Naive thymus-derived CD4-positive, alpha-beta T cell (primary cell): ENCODE results near the gene PDZD4. TPM values are rescaled to one million over a fixed set of nuclear protein-coding genes. Genes with fewer than 3 reads are reported as not detected.
A peak's percentile ranks its signal among the peaks of the same experiment; 100 is the strongest.

ENCODE experiments used
- ATAC-seq: fragments of 150-1000 bp; cut with Tn5 transposase; 2 replicates; pipeline ENCODE4 v1.10.0; 2021; ENCODE audit warnings: mild to moderate bottlenecking, moderate library complexity
- CTCF ChIA-PET: fragments of 350-600 bp; sonication (Branson Sonifier 250); formaldehyde crosslinking; loops from one replicate; lab custom pipeline; 2021; ENCODE audit warnings: antibody characterized with exemption; lab: Charles Lee
- POLR2A ChIA-PET: fragments of 350-600 bp; sonication (Branson Sonifier 250); formaldehyde crosslinking; loops from one replicate; lab custom pipeline; 2021; ENCODE audit warnings: antibody characterized with exemption, inconsistent platforms; lab: Charles Lee
- DNase-seq, 9 donors: peaks; one replicate each; pipeline versions ENCODE4 v3.0.0 to v3.0.0-alpha.2; 2020 to 2022; ENCODE audit warnings: mixed read lengths in 1 of 9
- H3K27ac ChIP-seq: one replicate; pipeline ENCODE4 v1.7.0; 2013; ENCODE audit warnings: mild to moderate bottlenecking, low read depth, low read length, moderate library complexity
- H3K27me3 ChIP-seq, 2 donors: one replicate each; pipeline ENCODE4 v1.7.0; 2013; ENCODE audit warnings: low read length in 2 of 2, mild to moderate bottlenecking in 2 of 2, moderate library complexity in 2 of 2; ENCODE audit not compliant: control insufficient read depth in 2 of 2, insufficient read depth in 2 of 2
- H3K36me3 ChIP-seq, 3 experiments: 1 replicate in 2 of 3; 2 replicates in 1 of 3; pipeline ENCODE4 v1.7.0; 2013; ENCODE audit warnings: low read length in 3 of 3, mild to moderate bottlenecking in 3 of 3, moderate library complexity in 1 of 3; ENCODE audit not compliant: insufficient read depth in 3 of 3, control insufficient read depth in 2 of 3
- H3K4me1 ChIP-seq, 2 donors: one replicate each; pipeline ENCODE4 v1.7.0; 2013; ENCODE audit warnings: low read length in 2 of 2, mild to moderate bottlenecking in 2 of 2, moderate library complexity in 1 of 2; ENCODE audit not compliant: control insufficient read depth in 2 of 2, insufficient read depth in 2 of 2
- H3K4me3 ChIP-seq: 2 replicates; pipeline ENCODE4 v1.7.0; 2013; ENCODE audit warnings: mild to moderate bottlenecking, low read length
- H3K9me3 ChIP-seq, 3 experiments: 1 replicate in 2 of 3; 2 replicates in 1 of 3; pipeline ENCODE4 v1.7.0; 2013; ENCODE audit warnings: low read length in 3 of 3; ENCODE audit not compliant: control insufficient read depth in 2 of 3
- H3K27ac Mint-ChIP-seq, 9 donors: one replicate each; pipeline ENCODE4 v1.8.0; 2020 to 2022; ENCODE audit warnings: mixed read lengths in 9 of 9, mild to moderate bottlenecking in 8 of 9, moderate library complexity in 5 of 9, inconsistent platforms in 2 of 9
- H3K27me3 Mint-ChIP-seq, 5 donors: one replicate each; pipeline ENCODE4 v1.8.0; 2021 to 2022; ENCODE audit warnings: mixed read lengths in 5 of 5, mild to moderate bottlenecking in 1 of 5
- H3K36me3 Mint-ChIP-seq, 5 donors: one replicate each; pipeline ENCODE4 v1.8.0; 2020 to 2022; ENCODE audit warnings: mixed read lengths in 5 of 5, mild to moderate bottlenecking in 3 of 5, inconsistent platforms in 1 of 5
- H3K4me1 Mint-ChIP-seq, 7 donors: one replicate each; pipeline ENCODE4 v1.8.0; 2020 to 2022; ENCODE audit warnings: mixed read lengths in 7 of 7, mild to moderate bottlenecking in 3 of 7, inconsistent platforms in 1 of 7
- H3K4me3 Mint-ChIP-seq, 10 donors: one replicate each; pipeline ENCODE4 v1.8.0; 2020 to 2022; ENCODE audit warnings: mild to moderate bottlenecking in 10 of 10, mixed read lengths in 10 of 10, moderate library complexity in 6 of 10, inconsistent platforms in 2 of 10
- H3K9me3 Mint-ChIP-seq, 11 donors: one replicate each; pipeline ENCODE4 v1.8.0; 2020 to 2022; ENCODE audit warnings: mixed read lengths in 11 of 11, mild to moderate bottlenecking in 4 of 11, inconsistent platforms in 1 of 11, moderate library complexity in 1 of 11
- intact Hi-C, 2 donors: fragments of 100-400 bp; cut with micrococcal nuclease; formaldehyde crosslinking; loops; one replicate each; pipeline ENCODE4 v1.15.1; 2023
- polyA plus RNA-seq, 2 donors: library from polyadenylated mRNA; unstranded; fragments of 300-500 nt; fragmentation: Illumina TruSeq; gene quantifications; one replicate each; pipeline ENCODE4 v1.2.3, GENCODE V29; 2021
- total RNA-seq, 6 experiments: library from RNA in 5 of 6; stranded (reverse) in 5 of 6; gene quantifications; 1 replicate in 5 of 6; 2 replicates in 1 of 6; pipeline ENCODE4 v1.2.3 and lab custom pipeline; 2021 to 2026

Gene PDZD4
- total and polyA plus RNA-seq, 7 experiments from 2014 or later: 0.07 to 29.0 (median 0.51) TPM

- DNase-seq (no peak), ATAC-seq (no peak)
- Histone ChIP-seq H3K36me3 (no peaks in the 10 kb centered on the region), H3K9me3 (no peaks in the 10 kb centered on the region), H3K4me1 (no peaks in the 10 kb centered on the region), H3K27me3 (no peaks in the 10 kb centered on the region), H3K4me3 (no peak overlapping the region), H3K27ac (no peak overlapping the region)
- Mint-ChIP-seq H3K27me3 (peaks cover 0 to 34% (median 7%) of the 10 kb centered on the region in 5 donors), H3K27ac (no peak overlapping the region), H3K9me3 (peaks cover 0 to 2% (median 0%) of the 10 kb centered on the region in 11 donors), H3K4me1 (no peaks in the 10 kb centered on the region), H3K4me3 (no peak overlapping the region), H3K36me3 (no peaks in the 10 kb centered on the region)
- CTCF ChIA-PET: no interaction called here
- POLR2A ChIA-PET: no interaction called here
- intact Hi-C loops: no loop called here
Measured at GRCh38 chrX:153845842-153846241, 15.5 kb upstream of the PDZD4 start.

GRCh38 chrX:153845195-153845594 is 14.9 kb upstream of the PDZD4 start:
- peaks cover 0 to 2% (median 0%) of the 10 kb centered on the region in 11 donors for H3K9me3 Mint-ChIP-seq
- intact Hi-C loops: no loop called here
- peaks cover 0 to 31% (median 7%) of the 10 kb centered on the region in 5 donors for H3K27me3 Mint-ChIP-seq
- H3K4me3 ChIP-seq: no peak overlapping the region
- H3K4me3 Mint-ChIP-seq: no peak overlapping the region
- H3K4me1 Mint-ChIP-seq: no peaks in the 10 kb centered on the region
- H3K36me3 Mint-ChIP-seq: no peaks in the 10 kb centered on the region
- no peaks in the 10 kb centered on the region for H3K27me3 ChIP-seq
- H3K4me1 ChIP-seq: no peaks in the 10 kb centered on the region
- H3K36me3 ChIP-seq: no peaks in the 10 kb centered on the region
- ChIA-PET CTCF (no interaction called here), POLR2A (no interaction called here)
- no peaks in the 10 kb centered on the region for H3K9me3 ChIP-seq
- H3K27ac Mint-ChIP-seq: no peak overlapping the region
- DNase-seq (no peak), ATAC-seq (no peak)
- no peak overlapping the region for H3K27ac ChIP-seq

- H3K36me3 ChIP-seq: no peaks in the 10 kb centered on the region
- H3K27ac ChIP-seq: no peak overlapping the region
- peaks cover 0 to 2% (median 0%) of the 10 kb centered on the region in 11 donors for H3K9me3 Mint-ChIP-seq
- no peak overlapping the region for H3K4me3 Mint-ChIP-seq
- intact Hi-C loops: no loop called here
- ChIA-PET CTCF (no interaction called here), POLR2A (no interaction called here)
- DNase-seq (no peak), ATAC-seq (no peak)
- H3K4me1 ChIP-seq: no peaks in the 10 kb centered on the region
- no peak overlapping the region for H3K4me3 ChIP-seq
- H3K4me1 Mint-ChIP-seq: no peaks in the 10 kb centered on the region
- no peaks in the 10 kb centered on the region for H3K36me3 Mint-ChIP-seq
- H3K27ac Mint-ChIP-seq: no peak overlapping the region
- no peaks in the 10 kb centered on the region for H3K9me3 ChIP-seq
- peaks cover 0 to 31% (median 7%) of the 10 kb centered on the region in 5 donors for H3K27me3 Mint-ChIP-seq
- no peaks in the 10 kb centered on the region for H3K27me3 ChIP-seq
Measured at GRCh38 chrX:153844509-153845082, 14.3 kb upstream of the PDZD4 start.

DNA sequence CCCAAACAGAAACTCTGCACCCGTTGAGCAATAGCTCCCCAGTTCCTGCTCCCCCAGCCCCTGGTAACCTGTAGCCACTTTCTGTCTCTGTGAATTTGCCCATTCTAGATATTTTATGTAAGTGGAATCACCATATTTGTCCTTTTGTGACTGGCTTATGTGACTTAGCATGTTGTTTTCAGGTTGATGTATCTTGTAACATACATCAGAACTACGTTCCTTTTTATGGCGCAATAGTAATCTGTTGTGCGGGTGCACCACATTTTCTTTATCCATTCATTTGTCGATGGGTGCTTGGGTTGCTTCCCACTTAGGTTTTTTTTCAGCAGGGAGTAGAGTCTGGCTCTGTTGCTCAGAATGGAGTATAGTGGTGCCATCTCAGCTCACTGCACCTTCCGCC is 6.6 kb upstream of the PDZD4 start:
- Mint-ChIP-seq H3K27ac (no peak overlapping the region), H3K4me3 (no peak overlapping the region), H3K4me1 (peaks cover 0 to 2% (median 0%) of the 10 kb centered on the region in 7 donors), H3K27me3 (peaks cover 0 to 35% (median 0%) of the 10 kb centered on the region in 5 donors), H3K9me3 (peaks cover 0 to 2% (median 0%) of the 10 kb centered on the region in 11 donors), H3K36me3 (no peaks in the 10 kb centered on the region)
- Histone ChIP-seq H3K9me3 (no peaks in the 10 kb centered on the region), H3K27ac (no peak overlapping the region), H3K4me3 (no peak overlapping the region), H3K27me3 (no peaks in the 10 kb centered on the region), H3K4me1 (no peaks in the 10 kb centered on the region), H3K36me3 (no peaks in the 10 kb centered on the region)
- ChIA-PET CTCF (no interaction called here), POLR2A (interaction anchor here (0.5 kb wide), 1 partner anchor 73 kb away, joined by 3 read pairs; the partner anchor contains the start of gene PLXNB3)
- DNase-seq (no peak), ATAC-seq (no peak)
- intact Hi-C loops: no loop called here

GRCh38 chrX:153832728-153833127 is 2.4 kb upstream of the PDZD4 start:
- no peak overlapping the region for H3K27ac Mint-ChIP-seq
- no peak overlapping the region for H3K4me3 ChIP-seq
- no peak overlapping the region for H3K27ac ChIP-seq
- H3K9me3 Mint-ChIP-seq: peaks cover 0 to 4% (median 0%) of the 10 kb centered on the region in 11 donors
- H3K4me1 Mint-ChIP-seq: peaks cover under 1 to 9% (median 4%) of the 10 kb centered on the region in 7 donors
- ChIA-PET POLR2A (no interaction called here), CTCF (no interaction called here)
- intact Hi-C loops: loop anchor here in 1 of 2 donors (5.0 kb wide), 1 partner anchor 45 kb away; no protein-coding TSS in a partner anchor
- peak overlapping the region in 2 of 10 donors; percentile 6 to 62 for H3K4me3 Mint-ChIP-seq
- ATAC-seq (no peak), DNase-seq (no peak)
- H3K27me3 ChIP-seq: no peaks in the 10 kb centered on the region
- peaks cover 0 to under 1% (median 0%) of the 10 kb centered on the region in 5 donors for H3K36me3 Mint-ChIP-seq
- H3K36me3 ChIP-seq: no peaks in the 10 kb centered on the region
- peaks cover 0 to 28% (median 0%) of the 10 kb centered on the region in 5 donors for H3K27me3 Mint-ChIP-seq
- H3K9me3 ChIP-seq: no peaks in the 10 kb centered on the region
- H3K4me1 ChIP-seq: no peaks in the 10 kb centered on the region

DNA sequence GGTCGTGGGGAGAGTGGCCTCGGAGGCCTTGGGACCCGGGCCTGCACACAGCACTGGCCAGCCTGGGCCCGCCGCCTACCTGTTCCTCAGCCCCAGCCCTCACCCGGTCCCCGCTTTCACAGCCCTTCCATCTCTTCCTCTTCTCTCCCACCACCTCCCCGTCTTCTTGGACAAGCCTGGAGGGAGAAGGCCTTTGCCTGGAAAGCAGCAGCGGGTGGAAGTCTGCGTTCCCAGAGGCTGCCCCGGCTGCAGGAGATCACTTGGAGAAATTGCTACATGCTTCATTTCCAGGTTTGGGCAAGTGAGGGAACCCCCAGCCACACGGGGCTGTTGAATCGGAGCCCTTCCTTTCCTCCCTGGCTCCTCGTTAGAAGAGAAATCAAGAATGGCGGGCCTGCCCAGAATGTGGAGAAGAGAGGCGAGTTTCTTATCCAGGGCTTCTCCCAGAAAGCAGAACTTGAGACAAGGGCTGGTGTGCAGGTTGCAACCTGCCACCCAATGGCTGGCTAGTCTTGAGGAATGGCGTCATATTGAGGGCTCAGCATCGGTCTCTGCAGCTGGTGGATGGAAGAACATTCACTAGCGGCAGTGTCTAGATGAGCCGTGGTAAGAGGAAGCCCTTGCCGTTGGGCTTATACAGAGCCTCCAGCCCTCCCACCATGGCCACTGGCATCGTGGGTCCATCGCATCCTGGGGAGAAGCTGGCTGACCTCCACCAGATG is 1.2 kb upstream of the PDZD4 start:
- H3K27ac Mint-ChIP-seq: no peak overlapping the region

More for the DNA sequence above, 1.2 kb upstream of the PDZD4 start:
- Histone ChIP-seq H3K27me3 (no peaks in the 10 kb centered on the region), H3K4me3 (no peak overlapping the region), H3K9me3 (no peaks in the 10 kb centered on the region), H3K4me1 (peaks cover 0 to 3% of the 10 kb centered on the region in 2 donors), H3K36me3 (no peaks in the 10 kb centered on the region), H3K27ac (no peak overlapping the region)
- Mint-ChIP-seq H3K4me3 (peak overlapping the region in 9 of 10 donors; percentile 40 to 83 (median 53)), H3K4me1 (peaks cover 10 to 20% (median 12%) of the 10 kb centered on the region in 7 donors), H3K36me3 (peaks cover 0 to 5% (median 0%) of the 10 kb centered on the region in 5 donors), H3K27me3 (peaks cover 0 to 36% (median 0%) of the 10 kb centered on the region in 5 donors), H3K9me3 (peaks cover 0 to 4% (median 0%) of the 10 kb centered on the region in 11 donors)
- DNase-seq (no peak), ATAC-seq (no peak)
- POLR2A ChIA-PET: no interaction called here
- CTCF ChIA-PET: no interaction called here
- intact Hi-C loops: loop anchor here in 1 of 2 donors (5.0 kb wide), 1 partner anchor 46 kb away; no protein-coding TSS in a partner anchor
